Measurements from ENCODE around the gene MME. TPM values are rescaled to one million over a fixed set of nuclear protein-coding genes. Genes with fewer than 3 reads are reported as not detected.

MME gene
- total and polyA plus RNA-seq, 2 of the 8 experiments (the other 6 are each of a cell fraction or from before 2014, with no cell fraction given): 5.0 to 39.6 TPM

- DNase-seq (ENCODE audit: low read depth in 1 of 2, low spot score in 2 of 2) (no peak), FAIRE-seq (no peak)
- Histone ChIP-seq H4K5ac (ENCODE audit: insufficient read length, low read depth, low read length) (no peak overlapping the region), H4K20me1 (replicated peaks in 1 of 2; ENCODE audit: control insufficient read depth in 1 of 2, insufficient read depth in 2 of 2, low read length in 2 of 2) (no peaks in the 10 kb centered on the region), H3K18ac (ENCODE audit: extremely low read depth, low read length) (no peak overlapping the region), H4K91ac (replicated peaks; ENCODE audit: insufficient read length, low read length) (no peak overlapping the region), H2BK12ac (ENCODE audit: low read depth, low read length) (no peak overlapping the region), H3K23me2 (ENCODE audit: low read depth, low read length) (no peaks in the 10 kb centered on the region), H3K27me3 (replicated peaks in 1 of 4; ENCODE audit: control insufficient read depth in 3 of 4, extremely low read depth in 1 of 4, insufficient read depth in 3 of 4, low read length in 3 of 4) (no peaks in the 10 kb centered on the region), H3K27ac (ENCODE audit: low read depth, low read length) (no peak overlapping the region), H3K56ac (replicated peaks; ENCODE audit: insufficient read length, low read depth, low read length) (no peak overlapping the region), H2BK20ac (ENCODE audit: low read length) (no peak overlapping the region), H2BK5ac (ENCODE audit: low read depth, low read length) (no peak overlapping the region), H3K9me3 (ENCODE audit: insufficient read depth in 2 of 2, low read depth in 1 of 2, low read length in 1 of 2) (no peaks in the 10 kb centered on the region), H3K9ac (replicated peaks in 1 of 4; ENCODE audit: extremely low read depth in 1 of 4, low read depth in 3 of 4, low read length in 3 of 4) (no peak overlapping the region), H3K4me2 (ENCODE audit: insufficient read depth in 1 of 2, low read depth in 2 of 2, low read length in 2 of 2) (no peak overlapping the region), H3K4me3 (ENCODE audit: extremely low read depth in 1 of 4, insufficient read depth in 2 of 4, low read depth in 3 of 4, low read length in 4 of 4) (no peak overlapping the region), H2BK120ac (replicated peaks; ENCODE audit: low read depth, low read length) (no peak overlapping the region), H3K36me3 (ENCODE audit: control insufficient read depth in 2 of 4, insufficient read depth in 4 of 4, low read length in 3 of 4) (no peaks in the 10 kb centered on the region), H3K4ac (replicated peaks; ENCODE audit: insufficient read length, low read depth, low read length) (no peak overlapping the region), H3K14ac (ENCODE audit: insufficient read length) (no peak overlapping the region), H2AK5ac (ENCODE audit: low read depth, low read length) (no peak overlapping the region), H2AFZ (ENCODE audit: low read length) (no peak overlapping the region), H2BK15ac (ENCODE audit: low read length) (no peak overlapping the region), H3K4me1 (replicated peaks in 1 of 4; ENCODE audit: control insufficient read depth in 3 of 4, insufficient read depth in 4 of 4, low read length in 3 of 4) (no peaks in the 10 kb centered on the region), H4K8ac (ENCODE audit: extremely low read depth, insufficient read depth, low read length) (no peak overlapping the region), H3K79me1 (ENCODE audit: low read depth, low read length) (no peaks in the 10 kb centered on the region), H3K79me2 (ENCODE audit: control insufficient read depth in 1 of 2, insufficient read depth in 2 of 2, low read length in 2 of 2) (no peaks in the 10 kb centered on the region), H3K23ac (ENCODE audit: insufficient read length) (no peak overlapping the region)
- ChIA-PET POLR2A (ENCODE audit: partially characterized antibody) (interaction anchor here (1.5 kb wide), 1 partner anchor 24 kb away, joined by 4 read pairs; the partner anchor contains the start of gene MME), CTCF (ENCODE audit: partially characterized antibody) (interaction anchor here (0.7 to 1.8 kb wide), 5 partner anchors 9 to 343 kb away, joined by 3 to 7 read pairs (median 4); no protein-coding TSS in a partner anchor)
- no peak for TF ChIP-seq ATF2 (IDR thresholded peaks at IDR 0.05; ENCODE audit: low read length)
- no peak for TF ChIP-seq BACH1 (IDR thresholded peaks at IDR 0.05; ENCODE audit: low read length)
- no peak for TF ChIP-seq CHD1 (IDR thresholded peaks at IDR 0.05; ENCODE audit: low read depth, low read length)
- no peak for TF ChIP-seq NANOG (IDR thresholded peaks at IDR 0.05; ENCODE audit: insufficient read depth, low read depth, low read length, poor library complexity, severe bottlenecking)
- 98% methylated on average over 2 of the region's 2 CpGs; no CpG with 5 or more reads in 1 of the 2 experiments for WGBS, 2 experiments (ENCODE audit: extremely low coverage in 1 of 2, insufficient coverage in 1 of 2, insufficient read length in 1 of 2, insufficient replicate concordance in 2 of 2, low coverage in 1 of 2, low lambda C conversion rate in 2 of 2, missing lambda C conversion rate in 1 of 2)
These were observed 23.6 kb downstream of the MME start for GRCh38 chr3:155103686-155104085.

Data from H1 (cell line).